ENCODE results near the gene MANEAL. TPM values are rescaled to one million over a fixed set of nuclear protein-coding genes. Genes with fewer than 3 reads are reported as not detected.

Gene MANEAL
- total and polyA plus RNA-seq, 2 of the 13 experiments (the other 11 are each of a cell fraction or from before 2014, with no cell fraction given): 20.8 to 26.4 TPM

GRCh38 chr1:37807220-37807554 is 13.5 kb downstream of the MANEAL start (continued):
- TF ChIP-seq ZBTB33 (CRISPR knock-in tag; IDR thresholded peaks at IDR 0.05): no peak
- TF ChIP-seq NFIB (CRISPR knock-in tag; IDR thresholded peaks at IDR 0.05; ENCODE audit: borderline replicate concordance): no peak
- TF ChIP-seq ZNF891 (CRISPR knock-in tag; IDR thresholded peaks at IDR 0.05): 0 out of 2 replicates have a peak, but pooled peaks have one; percentile 0
- no peak for TF ChIP-seq PITX1 (CRISPR knock-in tag; IDR thresholded peaks at IDR 0.05)
- TF ChIP-seq ZSCAN30 (CRISPR knock-in tag; IDR thresholded peaks at IDR 0.05): no peak
- 0 out of 2 replicates have a peak, but pooled peaks have one; percentile 10 for TF ChIP-seq FLYWCH1 (CRISPR knock-in tag; IDR thresholded peaks at IDR 0.05)
- no peak for TF ChIP-seq ZSCAN25 (CRISPR knock-in tag; IDR thresholded peaks at IDR 0.05)
- no peak for TF ChIP-seq ZNF430 (CRISPR knock-in tag; IDR thresholded peaks at IDR 0.05)
- TF ChIP-seq FOXK1 (CRISPR knock-in tag; IDR thresholded peaks at IDR 0.05; ENCODE audit: borderline replicate concordance, low read depth): no peak
- TF ChIP-seq ZNF781 (CRISPR knock-in tag; IDR thresholded peaks at IDR 0.05; ENCODE audit: borderline replicate concordance, not compliant biosample characterization): no peak
- TF ChIP-seq ZNF441 (CRISPR knock-in tag; IDR thresholded peaks at IDR 0.05; ENCODE audit: borderline replicate concordance): no peak
- no peak for TF ChIP-seq HNF4A (CRISPR knock-in tag; IDR thresholded peaks at IDR 0.05)
- no peak for TF ChIP-seq DR1 (CRISPR knock-in tag; IDR thresholded peaks at IDR 0.05)
- TF ChIP-seq ZIK1 (CRISPR knock-in tag; IDR thresholded peaks at IDR 0.05; ENCODE audit: borderline replicate concordance, low read depth): no peak
- TF ChIP-seq ZEB1 (IDR thresholded peaks at IDR 0.05; ENCODE audit: insufficient replicate concordance, low read depth): no peak
- no peak for TF ChIP-seq ZSCAN21 (CRISPR knock-in tag; IDR thresholded peaks at IDR 0.05; ENCODE audit: borderline replicate concordance)
- no peak for TF ChIP-seq ZNF878 (CRISPR knock-in tag; IDR thresholded peaks at IDR 0.05)
- TF ChIP-seq KDM3A (CRISPR knock-in tag; IDR thresholded peaks at IDR 0.05; ENCODE audit: low read depth): 0 out of 2 replicates have a peak, but pooled peaks have one; percentile 7
- no peak for TF ChIP-seq KAT2B (IDR thresholded peaks at IDR 0.05; ENCODE audit: borderline replicate concordance, low read depth, low read length)

Measured in HepG2 (cell line).